Kidney (tissue), 14 donors: ENCODE measurements around the gene MRPL34. TPM values are rescaled to one million over a fixed set of nuclear protein-coding genes. Genes with fewer than 3 reads are reported as not detected.

Source experiments
- DNase-seq, 5 donors: peaks; one replicate each; pipeline ENCODE4 v3.0.0-alpha.2; 2013 to 2020
- FAIRE-seq: peaks from 2 replicates; lab custom pipeline; 2012; peaks lifted over from hg19 to GRCh38; lab: Jason Lieb, UNC
- H3K27ac ChIP-seq, 2 donors: one replicate each; pipeline ENCODE4 v1.7.0; 2013; ENCODE audit warnings: low read depth in 2 of 2, low read length in 2 of 2, inconsistent platforms in 1 of 2
- H3K27me3 ChIP-seq: one replicate; pipeline ENCODE4 v1.7.1; 2013; ENCODE audit warnings: low read length, inconsistent platforms; ENCODE audit not compliant: control insufficient read depth, insufficient read depth
- H3K36me3 ChIP-seq, 3 donors: one replicate each; pipeline versions ENCODE4 v1.7.0 to v1.7.1; 2013; ENCODE audit warnings: low read length in 3 of 3, control low read depth in 1 of 3, inconsistent platforms in 1 of 3; ENCODE audit not compliant: insufficient read depth in 3 of 3, control insufficient read depth in 2 of 3
- H3K4me1 ChIP-seq, 3 donors: one replicate each; pipeline versions ENCODE4 v1.7.0 to v1.7.1; 2013; ENCODE audit warnings: low read length in 3 of 3, inconsistent platforms in 1 of 3, low read depth in 1 of 3; ENCODE audit not compliant: control insufficient read depth in 2 of 3, insufficient read depth in 2 of 3
- H3K4me3 ChIP-seq, 3 donors: one replicate each; pipeline versions ENCODE4 v1.7.0 to v1.8.1; 2013; ENCODE audit warnings: low read length in 3 of 3, control low read depth in 1 of 3, inconsistent platforms in 1 of 3
- H3K9ac ChIP-seq, 3 donors: one replicate each; pipeline versions ENCODE4 v1.7.0 to v1.7.1; 2013; ENCODE audit warnings: low read length in 3 of 3, control low read depth in 1 of 3, inconsistent platforms in 1 of 3
- H3K9me3 ChIP-seq, 3 donors: one replicate each; pipeline versions ENCODE4 v1.7.0 to v1.7.1; 2013; ENCODE audit warnings: low read length in 3 of 3, control low read depth in 1 of 3, inconsistent platforms in 1 of 3; ENCODE audit not compliant: control insufficient read depth in 2 of 3, insufficient read depth in 1 of 3
- CTCF ChIP-seq: IDR thresholded peaks from 3 replicates; pipeline ENCODE4 v1.5.1; 2012; ENCODE audit warnings: mild to moderate bottlenecking, moderate library complexity, borderline replicate concordance; ENCODE audit not compliant: insufficient read depth; ENCODE audit errors: extremely low read depth
- intact Hi-C: fragments of 100-400 bp; cut with DNase I; formaldehyde crosslinking; loops from one replicate; pipeline ENCODE4 v1.11.1; 2022
- polyA plus RNA-seq: library from polyadenylated mRNA; stranded (reverse); fragments of 350-450 nt; fragmentation: Illumina TruSeq; extraction: RNeasy Lipid Tissue Mini Kit (QIAGEN cat#74804); gene quantifications from one replicate; pipeline ENCODE4 v1.2.3, GENCODE V29; 2014; ENCODE audit warnings: low read depth, low replicate concordance; ENCODE audit not compliant: insufficient read depth
- total RNA-seq: library from RNA; stranded (reverse); fragmentation: NEBNext Ultra II Directional; extraction: Animal tissue kit (Norgen Biotek cat#: 25700); gene quantifications from one replicate; pipeline ENCODE4 v1.2.1, GENCODE V29; 2021
- donor health status: control.
- donor health status: control.
- donor health status: control.
- donor health status: control.
- donor health status: control.
- donor health status: DM: yes; HTN: yes; CAD: no.
- donor health status: Normal renal cell carcinoma (clear cell type).

Gene MRPL34
- total and polyA plus RNA-seq, 2 donors from 2014 or later, result 59.3 to 369 TPM

GRCh38 chr19:17259934-17260333, 45.7 kb upstream of the MRPL34 start:
- TF ChIP-seq CTCF, result no peak
- H3K9me3 ChIP-seq, result peaks cover 0 to 9% (median 0%) of the 10 kb centered on the region in 3 donors
- no peaks in the 10 kb centered on the region for H3K36me3 ChIP-seq
- H3K4me3 ChIP-seq, result no peak overlapping the region
- H3K9ac ChIP-seq, result no peak overlapping the region
- H3K27me3 ChIP-seq, result no peaks in the 10 kb centered on the region
- no peak for FAIRE-seq
- peaks cover 0 to 2% (median 0%) of the 10 kb centered on the region in 3 donors for H3K4me1 ChIP-seq
- H3K27ac ChIP-seq, result no peak overlapping the region
- no peak for DNase-seq
- intact Hi-C loops, result no loop called here

GRCh38 chr19:17260842-17261325, 44.8 kb upstream of the MRPL34 start:
- Histone ChIP-seq H3K27ac (no peak overlapping the region), H3K27me3 (no peaks in the 10 kb centered on the region), H3K4me3 (no peak overlapping the region), H3K36me3 (no peaks in the 10 kb centered on the region), H3K4me1 (peaks cover 0 to 2% (median 0%) of the 10 kb centered on the region in 3 donors), H3K9ac (no peak overlapping the region), H3K9me3 (peaks cover 0 to 9% (median 0%) of the 10 kb centered on the region in 3 donors)
- no peak for FAIRE-seq
- intact Hi-C loops, result no loop called here
- DNase-seq, result peak; percentile 80 to 92 (median 85)
- peak; percentile 88 for TF ChIP-seq CTCF

GRCh38 chr19:17262557-17262956, 43.1 kb upstream of the MRPL34 start:
- no peaks in the 10 kb centered on the region for H3K36me3 ChIP-seq
- FAIRE-seq (no peak), DNase-seq (no peak)
- H3K9ac ChIP-seq, result no peak overlapping the region
- H3K4me1 ChIP-seq, result peaks cover 0 to 2% (median 0%) of the 10 kb centered on the region in 3 donors
- peaks cover 0 to 9% (median 0%) of the 10 kb centered on the region in 3 donors for H3K9me3 ChIP-seq
- no peak overlapping the region for H3K27ac ChIP-seq
- no peak for TF ChIP-seq CTCF
- no peak overlapping the region for H3K4me3 ChIP-seq
- no peaks in the 10 kb centered on the region for H3K27me3 ChIP-seq
- intact Hi-C loops, result no loop called here
